Stimulated activated naive CD8-positive, alpha-beta T cell treated with anti-CD3 and anti-CD28 coated beads, Interleukin-15, Interleukin-2, amounts not matched to agents 100 U/mL and 50 U/mL, for 24 hours (primary cell): Measurements from ENCODE around the gene FAIM.
"Not testable (repeated sequence)": the region's sequence is repeated elsewhere in the genome, so short reads cannot be mapped to it uniquely, and the experiment has no call there.

Source experiments
- ATAC-seq: fragments of 150-1000 bp; cut with Tn5 transposase; one replicate; pipeline ENCODE4 v1.10.0; 2021
- DNase-seq: peaks from one replicate; pipeline ENCODE4 v3.0.0; 2021

The FAIM gene

GRCh38 chr3:138678874-138679392 is 70.4 kb downstream of the FAIM start:
- ATAC-seq, result no peak
- DNase-seq, result no peak

DNA sequence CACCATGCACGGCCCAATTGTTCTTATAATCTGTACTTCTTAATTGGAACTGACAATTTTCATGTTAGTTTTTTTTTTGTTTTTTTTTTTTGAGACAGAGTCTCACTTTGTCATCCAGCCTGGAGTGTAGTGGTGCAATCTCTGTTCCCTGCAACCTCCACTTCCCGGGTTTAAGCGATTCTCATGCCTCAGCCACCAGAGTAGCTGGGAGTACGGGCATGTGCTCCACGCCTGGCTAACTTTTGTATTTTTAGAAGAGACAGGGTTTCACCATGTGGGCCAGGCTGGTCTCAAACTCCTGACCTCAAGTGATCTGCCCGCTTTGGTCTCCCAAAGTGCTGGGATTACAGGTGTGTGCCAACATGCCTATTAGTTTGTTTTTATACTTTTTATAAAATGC is 72.4 kb downstream of the FAIM start:
- not testable (repeated sequence) for ATAC-seq, DNase-seq

GRCh38 chr3:138681463-138682220 is 73.1 kb downstream of the FAIM start:
- no peak for ATAC-seq
- no peak for DNase-seq

GRCh38 chr3:138682648-138683047 is 74.1 kb downstream of the FAIM start:
- DNase-seq (no peak), ATAC-seq (no peak)
